GM20000 (cell line): ENCODE data around the gene BCAS1.

Source experiments
- DNase-seq: peaks from one replicate; pipeline ENCODE4 v3.0.0; 2012; ENCODE audit warnings: low spot score
- TF ChIP-seq, protein P1 (sequence below): IDR thresholded peaks from 2 replicates; pipeline ENCODE4 v1.5.1; 2012; ENCODE audit warnings: mild to moderate bottlenecking, control low read depth; ENCODE audit errors: extremely low read depth, missing control alignments

The BCAS1 gene

DNA sequence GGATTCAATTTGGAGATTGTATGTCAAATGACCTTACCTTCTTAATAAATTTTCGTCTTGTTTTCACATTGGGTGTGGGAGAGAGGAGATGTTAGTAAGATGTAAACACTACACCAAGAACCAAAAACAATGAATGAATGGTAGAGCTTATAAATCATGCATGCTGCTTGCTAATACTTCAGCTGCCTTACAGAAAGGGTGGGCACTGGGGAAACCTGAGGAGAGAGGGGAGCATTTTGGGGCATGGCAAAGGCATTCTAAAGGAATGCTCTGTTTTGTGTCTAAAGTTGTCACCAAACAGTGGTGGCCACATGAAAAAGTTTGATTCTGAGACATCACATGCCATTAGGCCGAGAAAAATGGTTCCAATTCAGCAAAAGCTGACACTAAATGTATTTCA is 80.4 kb downstream of the BCAS1 start:
- DNase-seq, result no peak
- TF ChIP-seq, protein P1, sequence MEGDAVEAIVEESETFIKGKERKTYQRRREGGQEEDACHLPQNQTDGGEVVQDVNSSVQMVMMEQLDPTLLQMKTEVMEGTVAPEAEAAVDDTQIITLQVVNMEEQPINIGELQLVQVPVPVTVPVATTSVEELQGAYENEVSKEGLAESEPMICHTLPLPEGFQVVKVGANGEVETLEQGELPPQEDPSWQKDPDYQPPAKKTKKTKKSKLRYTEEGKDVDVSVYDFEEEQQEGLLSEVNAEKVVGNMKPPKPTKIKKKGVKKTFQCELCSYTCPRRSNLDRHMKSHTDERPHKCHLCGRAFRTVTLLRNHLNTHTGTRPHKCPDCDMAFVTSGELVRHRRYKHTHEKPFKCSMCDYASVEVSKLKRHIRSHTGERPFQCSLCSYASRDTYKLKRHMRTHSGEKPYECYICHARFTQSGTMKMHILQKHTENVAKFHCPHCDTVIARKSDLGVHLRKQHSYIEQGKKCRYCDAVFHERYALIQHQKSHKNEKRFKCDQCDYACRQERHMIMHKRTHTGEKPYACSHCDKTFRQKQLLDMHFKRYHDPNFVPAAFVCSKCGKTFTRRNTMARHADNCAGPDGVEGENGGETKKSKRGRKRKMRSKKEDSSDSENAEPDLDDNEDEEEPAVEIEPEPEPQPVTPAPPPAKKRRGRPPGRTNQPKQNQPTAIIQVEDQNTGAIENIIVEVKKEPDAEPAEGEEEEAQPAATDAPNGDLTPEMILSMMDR, result no peak

- TF ChIP-seq, protein P1, result no peak
- no peak for DNase-seq
Observed at GRCh38 chr20:53989401-53989800, 81.0 kb downstream of the BCAS1 start.

GRCh38 chr20:53986037-53986650 is 84.2 kb downstream of the BCAS1 start:
- TF ChIP-seq, protein P1, result no peak
- no peak for DNase-seq

- TF ChIP-seq, protein P1, result no peak
Observed at GRCh38 chr20:53985150-53985518, 85.3 kb downstream of the BCAS1 start.

GRCh38 chr20:53984356-53985149 is 85.8 kb downstream of the BCAS1 start:
- no peak for DNase-seq
- TF ChIP-seq, protein P1, result no peak

More at GRCh38 chr20:53985150-53985518, 85.3 kb downstream of the BCAS1 start:
- no peak for DNase-seq

GRCh38 chr20:53983401-53983800 is 87.0 kb downstream of the BCAS1 start:
- TF ChIP-seq, protein P1, result no peak
- no peak for DNase-seq

- TF ChIP-seq, protein P1, result no peak
- no peak for DNase-seq
Observed at GRCh38 chr20:53982624-53983023, 87.8 kb downstream of the BCAS1 start.
